GM12872 (cell line): Measurements from ENCODE around the gene NELL2.

ENCODE experiments used
- TF ChIP-seq, protein P1 (sequence below): IDR thresholded peaks from 3 replicates; pipeline ENCODE4 v1.5.1; 2011; ENCODE audit warnings: low read depth, mild to moderate bottlenecking, low read length, moderate library complexity; ENCODE audit not compliant: insufficient read depth

The NELL2 gene

DNA sequence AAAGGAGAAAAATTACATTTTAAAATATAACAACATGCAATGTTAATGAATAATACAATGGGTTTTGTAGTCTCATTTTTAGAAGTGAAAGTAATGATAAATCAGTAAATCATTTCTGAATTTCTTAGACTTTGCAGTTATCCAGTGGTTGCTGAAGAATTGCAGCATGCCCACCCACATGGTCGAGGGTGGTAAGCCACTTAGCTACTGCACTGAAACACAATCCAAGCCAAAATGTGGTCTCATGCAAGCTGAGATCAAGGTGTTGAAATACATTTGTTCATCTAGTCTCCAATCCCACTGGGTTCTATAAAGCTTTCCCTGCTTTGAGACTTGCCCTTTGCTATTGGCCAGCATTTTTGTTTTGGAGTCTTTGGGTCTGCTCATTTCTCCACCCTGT is 247.9 kb downstream of the NELL2 start:
- TF ChIP-seq, protein P1, sequence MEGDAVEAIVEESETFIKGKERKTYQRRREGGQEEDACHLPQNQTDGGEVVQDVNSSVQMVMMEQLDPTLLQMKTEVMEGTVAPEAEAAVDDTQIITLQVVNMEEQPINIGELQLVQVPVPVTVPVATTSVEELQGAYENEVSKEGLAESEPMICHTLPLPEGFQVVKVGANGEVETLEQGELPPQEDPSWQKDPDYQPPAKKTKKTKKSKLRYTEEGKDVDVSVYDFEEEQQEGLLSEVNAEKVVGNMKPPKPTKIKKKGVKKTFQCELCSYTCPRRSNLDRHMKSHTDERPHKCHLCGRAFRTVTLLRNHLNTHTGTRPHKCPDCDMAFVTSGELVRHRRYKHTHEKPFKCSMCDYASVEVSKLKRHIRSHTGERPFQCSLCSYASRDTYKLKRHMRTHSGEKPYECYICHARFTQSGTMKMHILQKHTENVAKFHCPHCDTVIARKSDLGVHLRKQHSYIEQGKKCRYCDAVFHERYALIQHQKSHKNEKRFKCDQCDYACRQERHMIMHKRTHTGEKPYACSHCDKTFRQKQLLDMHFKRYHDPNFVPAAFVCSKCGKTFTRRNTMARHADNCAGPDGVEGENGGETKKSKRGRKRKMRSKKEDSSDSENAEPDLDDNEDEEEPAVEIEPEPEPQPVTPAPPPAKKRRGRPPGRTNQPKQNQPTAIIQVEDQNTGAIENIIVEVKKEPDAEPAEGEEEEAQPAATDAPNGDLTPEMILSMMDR: no peak

DNA sequence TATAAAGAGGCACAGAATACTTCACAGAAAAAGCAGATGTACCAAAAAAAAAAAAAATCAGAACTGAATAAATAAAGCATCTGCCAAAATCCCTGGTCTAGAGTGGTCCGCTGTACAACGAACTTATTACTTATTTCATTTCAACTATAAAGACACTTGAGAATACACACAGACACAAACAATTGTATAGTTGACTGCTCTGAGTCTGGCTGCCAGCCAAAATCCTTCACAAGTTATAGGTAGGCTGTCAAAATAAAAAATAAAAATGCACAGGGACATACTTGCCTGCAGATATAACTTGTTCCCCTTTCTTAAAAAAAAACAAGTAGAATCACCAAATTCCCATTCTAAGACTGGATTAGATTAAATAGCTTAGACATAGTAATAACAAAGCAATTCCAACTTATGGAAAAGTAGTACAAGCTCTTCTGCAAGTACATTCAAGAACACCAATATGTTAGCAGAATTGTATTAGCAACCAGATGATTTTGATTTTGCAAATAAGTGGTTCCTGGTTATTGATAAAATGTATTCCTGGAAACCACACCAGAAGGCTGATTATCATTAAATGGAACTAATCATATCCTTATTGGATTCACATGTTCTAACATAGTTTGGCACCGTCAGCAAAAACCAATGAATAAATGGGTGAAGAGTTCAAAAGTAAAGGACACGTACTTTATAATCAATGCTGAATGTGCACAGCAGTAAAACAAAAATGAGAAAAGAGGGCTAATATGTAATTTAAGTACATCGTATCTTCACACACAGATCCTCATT is 248.5 kb downstream of the NELL2 start:
- TF ChIP-seq, protein P1: no peak

DNA sequence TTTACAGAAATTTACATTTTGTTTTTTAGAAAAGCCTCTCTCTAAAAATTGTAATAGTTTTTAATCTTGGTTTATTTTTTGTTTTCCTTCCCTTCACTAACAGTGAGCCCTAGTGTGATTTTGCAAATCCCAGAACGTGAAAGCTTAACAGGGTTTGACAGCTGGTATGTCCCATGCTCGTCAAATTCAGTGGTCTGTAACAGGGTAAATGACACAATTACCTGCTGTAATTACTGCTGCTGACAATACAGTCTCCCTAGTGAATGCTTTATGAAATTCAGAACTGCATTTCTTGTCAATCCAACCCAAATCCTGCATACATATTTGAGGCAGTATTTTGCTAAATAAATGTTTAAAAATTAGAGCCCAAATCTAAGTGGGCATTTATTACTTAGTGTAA is 249.2 kb downstream of the NELL2 start:
- TF ChIP-seq, protein P1: no peak

DNA sequence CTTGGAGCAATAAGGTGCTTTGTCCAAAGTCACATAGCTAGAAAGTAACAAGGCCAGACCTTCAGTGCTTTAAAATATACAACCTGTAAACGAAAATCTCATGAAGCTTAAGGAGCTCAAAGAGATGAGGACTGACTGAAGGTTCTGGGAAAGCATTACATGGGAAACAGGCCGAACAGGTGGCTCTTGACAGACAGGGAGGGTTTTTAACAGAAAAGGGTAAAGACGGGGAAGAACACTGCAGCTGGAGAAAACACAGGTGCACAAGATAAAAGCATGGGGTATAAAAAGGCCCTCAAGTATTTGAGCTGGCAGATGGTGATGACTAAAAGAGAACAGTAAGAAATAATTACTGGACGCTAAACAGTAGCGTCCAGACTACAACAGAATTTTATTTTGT is 257.2 kb downstream of the NELL2 start:
- TF ChIP-seq, protein P1: no peak

DNA sequence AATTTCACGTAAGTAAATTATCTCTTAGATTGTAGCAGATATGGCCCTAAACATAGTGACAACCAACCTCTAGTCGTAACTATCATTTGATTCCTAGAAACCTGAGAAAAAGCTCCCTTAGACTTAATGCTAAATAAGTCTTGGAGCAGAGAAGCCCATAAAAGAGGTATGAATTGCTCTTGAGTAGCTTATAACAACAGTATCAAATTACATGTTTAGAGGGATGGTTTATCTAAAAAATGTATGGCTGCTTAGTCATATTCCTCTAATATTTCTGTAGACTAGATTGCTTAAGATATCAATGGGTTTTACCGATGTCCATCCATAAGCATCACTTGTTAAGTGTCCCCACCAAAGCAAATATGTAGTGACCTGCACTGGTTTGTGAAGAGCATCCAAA is 259.7 kb downstream of the NELL2 start:
- TF ChIP-seq, protein P1: no peak

DNA sequence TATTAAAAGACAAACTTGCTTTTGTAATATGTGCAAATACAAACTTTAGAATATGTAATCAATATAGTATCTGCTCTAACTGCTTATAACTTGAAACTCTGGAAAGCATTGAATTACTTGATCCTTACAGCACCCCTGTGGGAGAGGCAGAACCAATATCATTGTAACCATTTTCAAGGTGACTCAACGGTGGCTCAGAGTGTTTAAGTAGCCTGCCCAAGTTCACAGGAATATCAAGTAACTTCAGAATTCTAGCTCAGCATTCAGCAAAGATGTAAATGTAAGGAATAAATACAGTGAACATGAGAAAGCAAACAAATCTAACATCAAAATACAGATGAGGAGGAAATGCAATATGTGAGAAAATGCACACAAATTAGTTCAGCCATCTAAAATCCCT is 264.6 kb downstream of the NELL2 start:
- TF ChIP-seq, protein P1: no peak

DNA sequence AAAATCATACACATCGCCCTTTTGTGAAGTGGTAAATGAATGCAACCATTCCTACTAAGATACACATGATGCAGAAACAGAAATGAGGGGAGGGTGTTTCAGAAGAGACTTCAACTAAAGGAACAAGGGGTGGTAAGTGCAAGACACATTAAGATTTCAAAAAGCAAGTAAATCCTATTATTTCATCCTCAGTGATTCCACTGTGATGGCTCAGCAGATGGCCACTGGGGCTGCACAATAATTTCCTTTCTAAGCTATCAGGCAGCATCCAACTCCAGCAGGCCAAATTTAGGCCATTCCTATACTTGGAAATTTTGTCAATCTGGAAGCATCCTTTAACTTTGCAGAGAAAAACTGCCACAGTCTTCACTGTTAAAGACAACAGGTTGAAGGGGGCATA is 272.4 kb downstream of the NELL2 start:
- TF ChIP-seq, protein P1: no peak
